Dermis blood vessel endothelial cell (primary cell): Measurements from ENCODE around the gene SERPINA12. TPM values are rescaled to one million over a fixed set of nuclear protein-coding genes. Genes with fewer than 3 reads are reported as not detected.
"Not testable (repeated sequence)": the region's sequence is repeated elsewhere in the genome, so short reads cannot be mapped to it uniquely, and the experiment has no call there.

Source experiments
- DNase-seq: peaks from one replicate; pipeline ENCODE4 v3.0.0; 2010
- total RNA-seq: library from RNA; depleted of rRNA; stranded (reverse); fragments of >200 nt; gene quantifications from 2 replicates; pipeline ENCODE4 v1.2.3, GENCODE V29; 2014

Gene SERPINA12
- total RNA-seq, 1 donor from 2014 or later, result not detected

DNA sequence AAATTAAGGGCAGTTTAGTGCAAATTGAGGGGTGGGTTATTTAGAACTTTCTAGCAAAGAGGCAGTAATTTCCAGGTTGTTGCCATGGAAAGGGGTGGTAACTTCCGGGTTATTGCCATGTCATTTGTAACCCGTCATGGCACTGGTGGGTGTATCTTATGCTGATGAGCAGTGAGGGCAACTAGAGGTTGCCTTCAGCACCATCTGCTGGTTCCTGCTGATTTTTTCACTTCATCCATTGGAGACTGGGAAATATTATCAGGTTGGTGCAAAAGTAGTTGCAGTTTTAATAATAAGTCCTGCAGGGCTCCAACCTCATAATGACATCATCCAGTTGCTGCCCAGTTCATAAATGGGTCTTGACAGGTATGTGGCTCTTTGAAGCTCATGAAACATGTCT, 27.6 kb upstream of the SERPINA12 start:
- peak; percentile 15 for DNase-seq

DNA sequence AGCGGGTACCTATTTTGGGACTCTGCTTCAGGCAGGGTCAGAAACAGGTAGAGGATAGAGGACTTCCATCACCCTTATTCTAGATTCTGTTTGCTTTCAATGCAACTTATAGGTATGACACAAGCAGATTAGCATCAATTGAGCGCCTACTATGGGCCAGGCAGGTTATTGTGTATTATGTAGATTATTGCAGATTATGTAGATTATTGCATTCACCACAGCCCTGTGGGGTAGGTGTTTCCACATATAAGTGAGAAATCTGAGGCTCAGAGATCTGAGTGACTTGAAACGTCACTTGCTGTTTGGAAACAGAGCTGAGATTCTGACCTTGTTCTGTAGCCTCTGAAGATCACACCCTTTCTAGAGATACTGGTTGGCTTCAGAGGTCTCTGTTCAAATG, 26.2 kb upstream of the SERPINA12 start:
- no peak for DNase-seq

DNA sequence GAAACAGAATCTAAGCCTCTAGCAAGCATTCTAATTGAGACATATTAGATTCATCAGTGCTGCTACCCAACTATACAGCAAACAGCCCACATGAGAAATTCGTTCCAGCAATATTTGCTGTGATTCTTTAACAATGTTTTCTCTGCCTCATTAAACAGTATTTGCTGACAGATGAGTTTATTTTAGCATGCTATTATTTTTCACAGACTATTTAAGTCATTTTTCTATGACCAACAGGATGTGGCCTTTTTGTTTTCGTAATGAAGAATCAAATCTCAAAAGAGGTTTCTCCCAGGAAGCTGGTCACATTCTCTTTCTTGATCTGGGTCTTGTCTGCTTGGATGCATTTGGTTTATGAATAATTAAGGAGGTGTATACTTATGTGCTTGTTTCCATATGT, 23.2 kb upstream of the SERPINA12 start:
- DNase-seq, result no peak

DNA sequence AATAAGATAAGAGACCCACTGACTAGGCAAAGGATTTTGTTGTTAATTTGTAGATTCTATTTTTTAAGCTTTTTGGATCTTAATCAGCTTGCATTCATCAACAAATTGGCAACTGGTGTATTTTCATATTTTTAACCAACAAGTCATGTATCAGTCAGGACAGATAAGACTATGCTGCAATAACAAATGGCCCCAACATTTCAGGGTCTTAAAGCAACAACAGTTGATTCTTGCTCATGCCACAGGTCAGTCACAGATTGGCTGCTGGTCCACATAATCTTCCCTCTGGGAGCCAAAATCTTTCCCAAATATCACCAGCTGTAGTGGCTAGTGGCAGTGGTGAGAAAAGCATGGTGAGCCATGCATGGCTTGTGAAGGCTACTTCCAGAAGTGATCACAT, 21.9 kb upstream of the SERPINA12 start:
- DNase-seq, result no peak

DNA sequence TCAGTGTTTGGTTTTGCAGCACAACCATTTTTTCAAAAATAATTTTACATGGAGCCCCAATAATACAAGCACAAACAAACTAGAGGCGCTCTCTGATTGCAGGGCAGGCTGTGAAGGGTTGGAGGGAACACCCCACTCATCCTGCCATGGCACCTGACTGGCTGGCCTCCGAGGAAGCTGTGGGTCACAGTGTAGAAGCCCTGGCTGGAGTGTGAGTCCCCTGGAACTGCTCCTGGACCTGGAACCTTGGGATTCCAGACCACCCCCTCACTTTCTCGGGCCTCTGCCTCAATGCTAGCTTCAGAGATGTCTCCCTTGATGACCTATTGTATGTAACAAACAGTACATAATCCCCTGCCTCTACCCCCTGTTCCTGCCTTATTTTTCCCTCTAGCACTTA, 14.8 kb upstream of the SERPINA12 start:
- no peak for DNase-seq

DNA sequence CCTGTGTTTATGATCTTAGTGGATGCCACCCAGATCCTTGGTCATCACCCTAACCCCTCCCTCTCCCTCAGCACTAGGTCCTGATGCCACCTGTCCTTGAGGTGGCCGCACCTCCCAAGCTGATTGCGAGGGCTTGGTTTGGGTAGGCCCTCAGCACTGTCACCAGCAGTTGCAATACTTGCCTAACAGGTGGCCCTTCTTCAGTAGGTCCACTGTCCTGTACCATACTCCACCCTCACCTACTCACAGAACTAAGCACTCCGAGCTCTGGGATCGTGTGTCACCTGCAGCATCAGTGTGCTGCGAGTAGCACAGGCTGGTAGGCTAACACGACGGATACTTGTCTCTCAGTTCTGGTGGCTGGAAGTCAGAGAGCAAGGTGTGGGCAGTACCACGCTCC, 14.0 kb upstream of the SERPINA12 start:
- no peak for DNase-seq

DNA sequence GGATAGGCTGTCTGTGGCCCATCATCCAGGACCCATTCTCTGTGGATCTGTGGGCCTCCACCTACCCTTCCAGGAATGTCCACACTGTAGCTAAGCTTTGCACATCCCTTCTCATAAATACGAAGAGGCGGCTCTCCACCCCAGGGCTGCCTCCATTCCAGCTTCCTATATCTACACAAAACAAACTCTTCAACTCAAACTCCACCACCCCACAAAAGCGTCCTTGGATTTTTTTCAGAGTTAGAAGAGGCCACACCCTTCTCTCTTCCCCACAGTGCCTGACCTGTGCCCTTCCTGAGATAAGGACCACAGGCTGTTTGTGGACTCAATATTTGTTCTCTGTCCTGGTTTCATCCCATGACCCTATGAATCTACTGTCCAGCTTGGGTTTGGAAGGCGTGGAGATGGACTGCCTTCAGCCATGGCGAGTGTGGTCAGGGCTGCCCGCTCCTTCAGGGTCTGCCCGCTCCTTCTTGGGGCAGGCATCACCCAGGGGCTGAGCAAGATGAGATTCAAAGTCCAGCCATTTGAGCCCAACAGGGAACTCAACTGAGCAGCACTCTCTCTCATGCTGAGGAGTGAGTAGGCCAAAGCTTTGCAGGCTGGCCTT, 13.0 kb upstream of the SERPINA12 start:
- no peak for DNase-seq

DNA sequence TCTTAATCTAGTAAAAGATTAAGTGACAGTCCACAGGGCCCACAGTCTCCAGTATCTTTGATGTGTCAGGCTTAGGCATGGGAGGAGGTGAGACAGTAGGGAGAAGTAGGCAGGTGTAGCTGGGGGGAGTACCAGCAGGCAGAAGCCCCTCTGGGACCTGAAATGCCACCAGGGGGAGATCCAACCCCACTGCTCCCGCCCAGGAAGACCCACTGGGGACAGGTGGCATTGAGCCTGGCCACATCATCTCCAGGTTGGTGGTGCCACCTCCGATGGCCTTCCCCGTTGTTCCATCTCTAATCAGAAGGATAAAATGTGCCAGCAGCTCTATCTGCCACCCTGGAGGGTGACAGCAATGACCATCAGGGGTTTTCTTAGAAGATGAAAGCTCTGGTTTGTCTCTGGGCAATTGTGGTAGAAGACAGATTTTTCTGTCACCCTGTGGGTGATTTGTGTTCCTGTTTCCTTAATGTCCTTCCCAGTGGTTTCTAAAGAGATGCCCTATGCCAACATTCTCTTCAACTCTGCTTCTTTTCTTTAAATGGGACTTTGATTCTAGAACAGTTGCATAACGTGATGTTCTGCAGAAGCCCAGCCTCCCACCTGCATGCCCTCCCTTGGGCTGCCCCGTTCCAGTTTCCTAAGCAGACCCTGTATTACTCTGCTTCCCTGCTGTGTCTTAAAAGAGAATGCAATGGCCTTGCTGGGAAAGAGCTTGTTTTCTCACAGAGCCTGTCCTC, 12.3 kb upstream of the SERPINA12 start:
- DNase-seq, result no peak

DNA sequence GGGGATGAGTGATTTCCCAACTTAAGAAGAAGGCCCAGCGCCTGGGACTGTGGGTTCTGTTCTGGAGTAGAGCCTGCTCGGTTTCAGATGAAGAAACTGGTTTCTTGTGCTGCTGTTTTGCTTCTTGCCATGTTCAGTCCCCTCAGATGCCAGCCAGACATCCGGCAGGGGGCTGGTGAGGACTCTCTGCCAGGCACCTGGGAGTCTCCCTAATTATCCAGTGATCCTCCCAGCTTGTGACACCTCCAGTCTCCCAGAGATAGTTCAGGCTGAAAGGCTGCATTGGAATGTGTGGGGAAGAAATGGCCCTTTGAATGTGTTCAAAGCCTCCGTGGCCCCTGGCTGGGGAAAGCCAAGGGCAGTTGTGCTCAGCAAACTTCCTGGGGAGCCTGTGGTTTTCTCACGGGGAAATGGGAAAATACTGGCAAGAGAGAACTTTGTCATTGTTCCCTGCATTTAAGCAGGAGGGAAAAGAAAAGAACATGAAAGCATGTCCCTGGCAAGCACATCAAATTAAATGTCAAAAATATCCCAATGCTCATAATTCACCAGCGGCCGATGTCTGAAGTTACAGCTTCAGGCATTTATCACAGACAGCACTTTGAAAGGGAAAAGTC, 8.5 kb upstream of the SERPINA12 start:
- DNase-seq, result no peak

DNA sequence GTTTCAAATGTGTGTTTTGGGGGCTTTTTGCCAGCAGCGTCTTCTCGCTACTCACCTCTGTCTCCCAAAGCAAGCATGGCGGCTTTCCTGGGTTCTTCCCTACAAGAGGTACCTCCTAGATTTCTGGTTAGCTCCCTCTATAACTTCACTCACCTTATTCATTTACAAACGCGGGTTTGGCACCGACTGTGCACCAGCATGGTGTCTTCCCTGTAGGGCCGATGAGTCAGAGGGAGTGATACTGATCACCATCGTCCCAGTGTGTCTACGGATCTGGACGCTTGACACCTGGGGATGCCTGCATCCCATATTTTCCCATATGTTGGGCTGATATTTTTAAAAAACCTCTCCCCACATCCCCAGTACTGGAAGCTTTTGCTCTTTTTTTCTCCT, 8.0 kb upstream of the SERPINA12 start:
- DNase-seq, result no peak

DNA sequence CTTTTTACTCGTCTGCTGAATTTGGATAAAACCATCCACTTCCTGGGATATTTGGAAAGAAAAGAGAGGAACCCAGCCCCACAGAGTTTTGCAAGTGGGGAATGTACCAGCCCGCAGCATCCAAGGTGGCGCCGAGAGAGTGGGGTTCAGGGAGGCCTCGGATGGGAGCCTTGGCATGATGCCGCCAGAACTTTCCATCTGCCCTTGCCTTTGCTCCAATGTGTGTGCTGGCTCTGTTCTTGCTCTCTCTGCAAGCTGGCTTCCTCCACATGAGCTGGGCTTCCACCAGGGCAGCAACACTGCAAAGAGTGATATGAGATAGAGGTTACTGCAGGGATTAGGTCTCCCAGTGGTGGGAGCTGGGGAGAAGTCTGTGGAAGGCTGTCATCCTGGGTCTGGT, 6.6 kb upstream of the SERPINA12 start:
- DNase-seq, result no peak

DNA sequence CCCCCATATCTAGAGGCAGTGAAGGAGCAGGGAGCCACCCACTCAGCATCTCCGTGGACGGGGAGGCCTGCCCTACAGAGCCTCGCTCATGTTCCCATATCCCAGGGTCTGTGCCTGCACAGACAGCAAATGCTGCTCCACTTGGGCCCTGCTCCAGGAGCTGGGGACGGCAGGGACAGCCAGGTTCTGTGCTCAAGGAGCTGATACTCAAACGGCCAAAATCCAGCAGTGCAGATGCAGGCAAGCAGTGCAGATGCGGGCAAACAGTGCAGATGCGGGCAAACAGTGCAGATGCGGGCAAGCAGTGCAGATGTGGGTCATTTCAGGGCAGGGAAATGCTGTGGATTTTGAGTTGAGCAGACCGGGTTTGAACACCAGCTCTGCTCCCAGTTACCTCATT, 6.2 kb upstream of the SERPINA12 start:
- DNase-seq, result no peak

DNA sequence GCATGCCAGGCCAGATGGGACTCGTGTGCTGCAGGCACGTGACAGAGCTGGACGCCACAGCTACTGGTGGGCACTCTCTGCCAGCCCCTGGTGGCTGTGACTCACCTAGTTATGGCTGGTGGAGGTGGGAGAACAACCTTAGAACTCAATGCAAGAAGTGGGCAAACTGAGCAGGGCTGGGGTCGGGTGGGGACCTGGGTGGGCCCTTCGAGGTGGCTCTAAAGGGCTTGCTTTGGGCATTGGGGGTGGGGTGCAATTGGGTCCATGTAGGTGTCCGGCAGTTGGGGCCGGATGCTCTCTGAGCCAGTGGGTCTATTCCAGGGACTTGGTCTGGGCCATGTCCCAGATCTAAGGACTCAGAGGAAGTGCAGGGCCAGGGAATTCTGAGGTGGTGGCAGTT, 5.1 kb upstream of the SERPINA12 start:
- DNase-seq, result no peak

DNA sequence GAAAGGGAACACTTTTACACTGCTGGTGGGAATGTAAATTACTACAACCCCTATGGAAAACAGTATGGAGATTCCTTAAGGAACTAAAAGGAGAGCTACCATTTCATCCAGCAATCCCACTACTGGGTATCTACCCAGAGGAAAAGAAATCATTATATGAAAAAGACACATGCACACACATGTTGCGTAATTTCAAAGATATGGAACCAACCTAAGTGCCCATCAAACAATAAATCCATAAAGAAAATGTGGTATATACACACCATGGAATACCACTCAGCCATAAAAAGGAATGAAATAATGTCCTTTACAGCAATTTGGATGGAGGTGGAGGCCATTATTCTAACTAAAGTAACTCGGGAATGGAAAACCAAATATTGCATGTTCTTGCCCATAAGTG, 1.2 kb upstream of the SERPINA12 start:
- not testable (repeated sequence) for DNase-seq

DNA sequence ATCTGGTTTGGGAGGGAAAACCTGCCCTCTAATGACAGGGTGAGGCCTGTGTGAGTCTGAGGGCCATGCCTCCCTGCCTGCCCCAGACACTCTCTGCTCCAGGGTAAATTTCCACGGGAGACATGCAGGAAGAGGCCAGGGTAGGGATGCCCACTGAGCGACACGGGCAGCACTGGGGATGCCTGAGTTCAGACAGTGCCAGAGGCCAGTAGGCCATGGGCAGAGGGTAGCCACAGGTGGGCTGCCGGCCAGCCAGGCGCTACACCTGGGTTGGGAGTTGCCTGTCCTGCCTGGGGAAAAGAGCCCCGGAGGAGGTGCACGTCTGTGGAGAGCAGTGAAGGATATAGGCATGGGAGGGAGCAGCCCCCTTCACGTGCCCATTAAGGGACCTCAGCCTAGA, 3.6 kb downstream of the SERPINA12 start:
- no peak for DNase-seq

DNA sequence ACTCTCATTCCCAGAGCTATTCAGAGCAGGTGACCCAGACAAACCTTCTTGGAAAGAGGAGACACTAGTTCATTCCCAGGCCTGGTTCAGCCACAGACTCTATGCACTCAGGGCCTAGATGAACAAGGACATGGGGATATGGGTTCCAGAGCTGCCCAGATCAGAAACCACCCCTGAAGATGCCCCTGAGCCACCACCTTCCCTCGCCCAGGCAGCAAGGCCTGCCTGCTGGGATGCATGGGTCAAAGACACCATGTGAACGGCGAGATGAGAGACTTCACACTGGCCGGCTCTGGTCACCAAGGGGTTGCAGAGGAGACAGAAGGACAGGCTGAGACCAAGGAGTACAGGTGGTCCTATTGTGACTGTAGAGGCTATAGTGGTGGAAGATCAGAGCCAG, 4.1 kb downstream of the SERPINA12 start:
- DNase-seq, result no peak

DNA sequence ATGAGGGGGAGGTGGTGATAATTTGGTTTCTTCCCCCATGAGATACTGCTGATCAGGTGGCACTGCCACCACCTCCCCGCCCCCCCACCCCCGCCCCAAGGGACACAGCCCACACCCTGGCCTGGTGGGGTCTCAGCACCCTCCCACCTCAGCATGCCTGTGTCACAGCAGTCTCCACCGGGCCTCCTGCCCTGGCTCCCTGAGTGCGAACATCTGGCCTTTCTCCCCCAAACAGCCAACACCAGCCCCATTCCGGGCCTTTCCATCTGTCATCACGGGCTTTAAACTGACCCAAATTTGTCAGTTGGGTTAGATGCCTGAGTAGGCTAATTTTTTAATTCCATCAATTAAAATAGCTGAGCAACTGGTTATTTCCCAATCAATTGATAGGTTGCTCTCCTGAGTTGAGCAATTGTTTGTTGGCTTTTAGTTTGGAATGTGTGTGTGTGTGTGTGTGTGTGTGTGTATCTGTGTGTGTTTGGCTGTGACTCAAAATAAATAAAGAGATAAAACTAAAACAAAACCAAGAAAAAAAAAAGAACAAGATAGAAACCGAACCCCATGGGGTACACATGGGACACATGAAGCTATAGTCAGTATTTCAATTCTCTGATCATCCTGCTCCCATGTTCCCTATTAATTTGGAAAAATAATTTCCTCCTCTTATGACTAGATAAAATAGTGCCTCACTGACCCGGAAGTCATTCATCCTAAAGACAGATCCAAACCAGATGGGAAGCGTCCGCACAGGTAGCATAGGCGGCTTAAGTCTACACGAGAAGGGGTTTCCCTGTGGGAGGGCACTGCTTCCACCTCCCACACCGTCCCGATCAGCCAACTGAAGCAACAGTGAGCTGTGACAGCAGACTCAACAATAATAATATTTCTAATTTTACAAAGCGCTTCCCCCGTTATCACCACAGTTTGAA, 7.4 kb downstream of the SERPINA12 start:
- no peak for DNase-seq

DNA sequence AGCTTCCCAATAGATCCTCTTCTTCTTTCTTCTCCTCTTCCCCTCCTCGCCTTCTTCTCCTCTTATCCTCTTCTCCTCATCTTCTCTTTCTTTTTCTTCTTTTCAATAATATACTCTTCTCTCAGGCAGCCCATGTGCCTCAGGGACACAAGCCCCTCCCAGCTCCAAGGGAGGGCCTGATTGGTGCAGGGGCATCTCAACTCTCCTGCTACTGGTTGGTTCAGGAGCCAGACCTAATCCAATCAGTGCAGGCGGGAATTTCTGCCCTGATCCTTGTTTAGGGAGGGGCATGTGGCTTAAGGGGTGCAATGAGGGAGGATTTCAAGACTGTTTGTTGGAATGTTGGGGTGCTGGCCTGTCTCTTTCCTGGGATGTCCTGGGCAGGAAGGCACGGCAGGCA, 9.0 kb downstream of the SERPINA12 start:
- no peak for DNase-seq

DNA sequence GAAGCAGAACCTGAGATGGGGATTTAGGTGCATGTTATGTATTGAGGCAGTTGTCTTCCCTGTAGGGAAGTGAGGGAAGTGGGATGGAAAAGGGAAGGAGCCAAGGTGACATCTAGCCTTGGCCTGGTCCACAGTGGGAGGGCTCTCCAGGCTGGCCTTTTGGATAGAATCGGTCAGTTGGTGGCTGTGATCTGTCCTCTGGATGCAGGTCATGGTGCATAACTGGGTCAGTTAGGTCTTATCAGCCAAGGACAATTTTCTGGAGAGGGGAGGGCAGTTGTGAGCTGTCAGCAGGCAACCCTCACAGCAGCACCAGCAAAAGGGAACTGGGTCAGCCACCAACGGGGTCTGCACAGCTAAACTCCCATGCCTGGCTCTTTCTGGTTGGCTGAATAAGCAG, 9.6 kb downstream of the SERPINA12 start:
- DNase-seq, result no peak

DNA sequence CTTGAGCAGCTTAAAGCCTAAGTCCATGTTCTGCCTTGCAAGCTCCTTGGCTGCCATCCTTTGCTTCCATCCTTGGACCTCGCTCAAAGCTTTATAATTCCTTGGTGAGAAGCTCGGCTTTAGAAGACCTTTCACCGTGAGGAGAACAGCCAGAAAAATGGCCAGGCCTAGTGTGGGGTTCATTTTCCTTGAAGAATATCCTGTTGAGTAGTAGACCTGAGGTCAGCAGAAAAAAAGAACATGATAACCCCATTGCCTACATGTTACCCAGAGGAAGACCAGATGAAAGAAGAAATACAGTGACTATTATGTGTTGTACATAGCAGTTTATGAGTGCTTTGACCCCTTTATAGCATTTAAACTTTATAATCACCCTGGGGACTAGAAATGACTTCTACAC, 11.1 kb downstream of the SERPINA12 start:
- DNase-seq, result no peak

DNA sequence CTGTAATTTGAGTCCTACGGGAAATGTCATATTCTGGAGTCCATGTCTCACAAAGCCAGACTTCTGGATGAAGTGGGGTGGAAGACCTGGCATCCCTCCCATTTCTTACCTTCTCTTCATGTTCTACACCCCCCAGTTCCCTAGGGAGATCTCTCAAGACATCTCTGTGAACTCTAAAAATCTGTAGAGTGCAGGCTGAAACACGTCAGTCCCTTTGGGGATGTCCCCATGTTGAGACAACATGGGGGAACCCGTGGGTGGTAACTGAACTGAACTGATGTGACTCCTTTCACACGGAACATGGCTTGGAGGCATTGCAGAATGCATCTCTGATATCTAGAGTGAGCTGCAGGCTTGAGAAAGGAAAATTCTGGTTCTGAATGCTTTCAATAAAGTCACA, 15.2 kb downstream of the SERPINA12 start:
- DNase-seq, result no peak

DNA sequence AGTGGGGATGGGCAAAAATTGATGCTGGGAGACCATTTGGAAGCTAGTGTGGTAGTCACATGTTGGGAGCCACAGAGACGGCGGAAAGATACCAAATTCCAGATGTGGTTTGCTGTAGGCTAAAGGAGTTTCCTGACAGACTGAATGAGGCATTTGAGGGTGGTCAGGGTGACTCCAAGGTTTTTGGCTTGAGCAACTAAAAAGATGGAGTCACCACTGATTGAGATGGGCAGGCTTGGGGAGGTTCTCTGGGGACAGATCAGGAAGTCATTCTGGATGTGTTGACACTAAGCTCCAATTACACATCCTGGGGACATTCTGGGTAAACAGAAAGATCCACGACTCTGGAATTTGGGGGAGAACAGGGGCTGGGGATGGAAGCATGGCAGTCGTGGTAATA, 17.8 kb downstream of the SERPINA12 start:
- no peak for DNase-seq

DNA sequence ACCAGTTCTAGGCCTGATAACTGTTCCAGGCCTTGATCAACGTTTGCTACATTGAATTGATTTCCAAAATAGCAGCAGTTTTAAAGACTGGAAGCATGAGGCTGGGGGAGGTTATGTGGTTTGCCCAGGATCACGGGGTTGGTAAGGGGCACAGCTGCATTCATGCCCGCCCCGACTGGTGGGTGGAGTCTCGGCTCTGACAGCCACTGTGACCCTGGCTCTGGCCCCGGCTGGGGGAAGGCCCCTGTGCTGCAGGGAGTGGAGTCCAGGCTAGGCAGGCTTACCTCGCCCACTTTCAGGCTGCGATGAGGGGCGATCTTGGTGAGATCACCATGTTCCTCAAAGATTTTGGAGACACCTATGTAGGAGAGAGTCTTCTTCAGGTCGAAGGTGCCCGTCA, 19.9 kb downstream of the SERPINA12 start:
- no peak for DNase-seq
